HG03280 (cell line): Measurements from ENCODE around the gene ASB4.
"Not testable (repeated sequence)": the region's sequence is repeated elsewhere in the genome, so short reads cannot be mapped to it uniquely, and the experiment has no call there.

Source experiments
- ATAC-seq: cut with Tn5 transposase; IDR thresholded peaks from one replicate; pipeline ENCODE4 v1.9.1; 2021; ENCODE audit warnings: mild to moderate bottlenecking, moderate library complexity; ENCODE audit not compliant: unreplicated experiment

Gene ASB4, protein sequence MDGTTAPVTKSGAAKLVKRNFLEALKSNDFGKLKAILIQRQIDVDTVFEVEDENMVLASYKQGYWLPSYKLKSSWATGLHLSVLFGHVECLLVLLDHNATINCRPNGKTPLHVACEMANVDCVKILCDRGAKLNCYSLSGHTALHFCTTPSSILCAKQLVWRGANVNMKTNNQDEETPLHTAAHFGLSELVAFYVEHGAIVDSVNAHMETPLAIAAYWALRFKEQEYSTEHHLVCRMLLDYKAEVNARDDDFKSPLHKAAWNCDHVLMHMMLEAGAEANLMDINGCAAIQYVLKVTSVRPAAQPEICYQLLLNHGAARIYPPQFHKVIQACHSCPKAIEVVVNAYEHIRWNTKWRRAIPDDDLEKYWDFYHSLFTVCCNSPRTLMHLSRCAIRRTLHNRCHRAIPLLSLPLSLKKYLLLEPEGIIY

GRCh38 chr7:95485391-95486123 is at the start of gene ASB4:
ASB4 (plus strand) TSS chr7:95485943; CDS start chr7:95485972, 29 bp downstream.
- ATAC-seq, result no peak

GRCh38 chr7:95436407-95436806 is 49.3 kb upstream of the ASB4 start:
- no peak for ATAC-seq

GRCh38 chr7:95440394-95441038 is 45.2 kb upstream of the ASB4 start:
- ATAC-seq, result no peak

GRCh38 chr7:95441042-95441823 is 44.5 kb upstream of the ASB4 start:
- no peak for ATAC-seq

- ATAC-seq, result no peak
These were observed 40.9 kb upstream of the ASB4 start for GRCh38 chr7:95444796-95445195.

DNA sequence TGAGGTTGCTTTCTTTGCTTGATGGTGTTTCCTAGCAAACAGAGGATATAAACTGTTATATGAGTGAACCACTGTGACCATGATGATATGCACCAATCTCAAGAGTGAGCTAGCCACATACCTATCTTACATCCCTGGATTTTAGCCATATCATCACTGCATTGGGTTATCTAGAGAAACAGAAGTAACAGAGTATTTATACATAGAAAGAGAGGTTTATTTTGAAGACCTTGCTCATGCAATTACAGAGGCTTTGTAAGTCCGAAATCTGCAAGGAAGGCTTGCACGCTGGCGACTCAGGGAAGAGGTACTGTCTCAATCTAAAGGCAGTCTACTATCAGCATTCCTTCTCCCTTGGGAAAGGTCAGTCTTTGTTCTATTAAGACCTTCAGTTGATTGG is 39.1 kb upstream of the ASB4 start:
- ATAC-seq, result no peak

DNA sequence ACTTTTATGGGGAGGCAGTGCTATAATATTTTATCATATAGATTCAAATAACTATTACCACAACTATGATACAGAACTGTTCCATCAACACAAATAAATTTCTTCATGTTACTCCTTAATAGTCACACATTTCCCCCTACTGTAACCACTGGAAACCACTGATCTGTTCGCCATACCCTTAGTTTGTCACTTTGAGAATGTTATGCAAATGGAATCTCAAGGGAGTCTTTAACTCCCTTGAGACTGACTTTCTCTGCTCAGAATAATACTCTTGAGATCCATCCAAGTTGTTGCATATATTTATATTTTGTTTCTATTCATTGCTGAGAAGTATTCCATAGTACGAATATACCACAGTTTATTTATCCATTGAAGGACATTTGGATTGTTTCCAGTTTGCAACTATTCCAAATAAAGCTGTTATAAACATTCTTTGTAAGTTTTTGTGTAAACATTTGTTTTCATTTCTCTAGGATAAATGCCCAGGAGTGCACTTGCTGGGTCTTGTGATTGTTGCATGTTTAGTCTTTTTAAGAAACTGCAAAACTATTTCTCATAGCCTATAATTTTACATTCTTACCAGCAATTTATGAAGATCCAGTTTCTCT is 31.2 kb upstream of the ASB4 start:
- no peak for ATAC-seq

- no peak for ATAC-seq
These were observed 27.8 kb upstream of the ASB4 start for GRCh38 chr7:95457947-95458346.

DNA sequence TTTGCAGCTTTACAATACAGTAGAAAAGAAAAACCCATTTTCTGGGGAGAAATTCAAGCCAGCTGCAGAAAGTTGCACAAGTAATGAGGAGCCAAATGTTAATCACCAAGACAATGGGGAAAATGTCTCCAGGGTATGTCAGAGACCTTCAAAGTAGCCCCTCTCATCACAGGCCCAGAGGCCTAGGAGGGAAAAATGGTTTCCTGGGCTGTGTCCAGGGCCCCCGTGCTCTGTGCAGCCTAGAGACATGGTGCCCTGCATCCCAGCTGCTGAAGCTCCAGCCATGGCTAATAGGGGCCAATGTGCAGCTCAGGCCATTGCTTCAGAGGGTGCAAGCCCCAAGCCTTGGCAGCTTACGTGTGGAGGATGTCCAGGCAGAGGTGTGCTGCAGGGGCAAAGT is 25.1 kb upstream of the ASB4 start:
- not testable (repeated sequence) for ATAC-seq

- no peak for ATAC-seq
These were observed 17.7 kb upstream of the ASB4 start for GRCh38 chr7:95467912-95468607.

DNA sequence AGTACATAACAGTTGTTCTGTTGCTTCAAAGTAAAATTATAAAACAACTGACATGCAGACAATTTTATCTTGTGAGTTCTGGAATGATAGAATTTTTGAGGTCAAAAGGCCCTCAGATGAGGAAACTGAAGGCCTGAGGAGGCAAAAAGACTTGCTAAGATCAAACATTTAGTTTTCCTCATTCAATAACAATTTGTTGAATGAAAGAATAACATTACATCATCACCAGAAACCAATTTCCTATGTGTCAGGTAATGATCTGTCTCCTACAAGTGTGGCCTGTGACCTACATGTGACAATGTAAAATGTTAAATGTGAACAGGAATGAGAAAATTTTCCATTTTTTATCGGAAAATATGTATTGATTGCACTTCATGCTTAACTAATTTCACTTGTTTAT is 16.6 kb upstream of the ASB4 start:
- no peak for ATAC-seq

DNA sequence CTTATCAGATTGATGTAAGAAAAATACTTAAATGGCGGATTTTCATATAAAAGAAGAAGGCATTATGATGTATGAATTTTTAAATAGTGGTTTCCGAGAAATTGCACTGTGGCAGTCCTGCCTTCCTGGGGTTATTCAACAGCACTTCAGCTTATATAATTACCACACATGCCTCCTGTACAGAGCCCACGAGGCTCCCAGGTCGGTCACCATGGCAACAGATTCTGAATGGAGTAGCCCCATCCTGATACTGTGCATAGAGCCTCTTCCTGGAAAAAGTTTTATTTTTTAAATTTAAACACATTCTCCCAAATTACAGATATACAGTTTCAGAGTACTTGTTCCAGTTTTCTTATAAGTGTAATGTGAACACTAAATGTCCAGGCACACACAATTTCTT is 15.9 kb upstream of the ASB4 start:
- ATAC-seq, result no peak

DNA sequence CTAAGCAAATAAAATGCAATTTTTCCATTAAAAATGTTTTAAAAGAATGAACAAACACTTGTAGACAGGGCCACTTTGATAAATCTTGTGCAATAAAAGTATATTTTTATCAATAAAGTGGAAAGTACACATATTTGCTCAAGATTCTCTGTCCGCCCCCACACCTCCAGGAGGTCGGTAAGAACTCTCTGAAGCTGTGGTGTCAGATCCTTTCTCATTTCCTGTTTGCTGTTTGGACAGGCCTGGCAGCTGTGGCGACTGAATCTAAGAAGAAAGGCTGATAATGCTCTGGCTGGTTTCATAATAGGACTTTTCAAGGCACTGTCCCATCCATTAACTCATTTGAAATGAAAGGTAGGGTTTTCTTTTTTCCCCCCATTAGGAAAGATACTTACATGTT is 15.3 kb upstream of the ASB4 start:
- peak; percentile 90 for ATAC-seq

DNA sequence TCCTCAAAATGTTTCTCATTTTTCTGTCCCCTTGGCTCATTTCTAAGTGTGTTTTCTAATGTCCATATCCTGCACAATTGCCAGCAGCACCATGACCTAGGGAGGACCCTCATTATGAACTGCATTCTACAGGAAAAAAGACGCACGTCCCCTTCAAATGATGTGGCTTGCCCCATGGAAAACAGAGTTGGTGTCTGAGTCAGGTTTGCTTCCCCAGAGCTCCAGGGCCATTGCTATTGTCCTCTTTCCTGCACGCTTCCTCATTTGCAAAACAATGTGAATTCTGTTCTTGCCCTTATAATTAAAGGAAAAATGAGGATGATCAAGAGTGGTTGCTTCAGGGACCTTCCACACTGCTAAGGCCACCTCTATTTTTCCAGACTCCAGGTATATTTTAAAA is 14.7 kb upstream of the ASB4 start:
- no peak for ATAC-seq

GRCh38 chr7:95472581-95473161 is 13.1 kb upstream of the ASB4 start:
- ATAC-seq, result no peak

- ATAC-seq, result no peak
These were observed 12.3 kb upstream of the ASB4 start for GRCh38 chr7:95473276-95473985.

GRCh38 chr7:95476072-95476847 is 9.5 kb upstream of the ASB4 start:
- no peak for ATAC-seq

- ATAC-seq, result peak; percentile 63
These were observed 8.7 kb upstream of the ASB4 start for GRCh38 chr7:95476904-95477594.
